GM19372 (cell line): ENCODE results near the gene ICOSLG.
A peak's percentile ranks its signal among the peaks of the same experiment; 100 is the strongest.
"Not testable (repeated sequence)": the region's sequence is repeated elsewhere in the genome, so short reads cannot be mapped to it uniquely, and the experiment has no call there.

Source experiments
- ATAC-seq: cut with Tn5 transposase; IDR thresholded peaks from one replicate; pipeline ENCODE4 v1.9.1; 2021; ENCODE audit warnings: mild to moderate bottlenecking, low read depth, moderate library complexity; ENCODE audit not compliant: unreplicated experiment

Gene ICOSLG

GRCh38 chr21:44190349-44191271 lies 50.1 kb downstream of the ICOSLG start:
- ATAC-seq, result not testable (repeated sequence)

- ATAC-seq, result not testable (repeated sequence)
Observed at GRCh38 chr21:44184862-44185261, 55.9 kb downstream of the ICOSLG start.

GRCh38 chr21:44182202-44182601 lies 58.5 kb downstream of the ICOSLG start:
- not testable (repeated sequence) for ATAC-seq

GRCh38 chr21:44181506-44181905 lies 59.2 kb downstream of the ICOSLG start:
- ATAC-seq, result not testable (repeated sequence)

GRCh38 chr21:44176127-44176526 lies 64.6 kb downstream of the ICOSLG start:
- ATAC-seq, result not testable (repeated sequence)

- ATAC-seq, result peak; percentile 61
Observed at GRCh38 chr21:44175189-44175588, 65.6 kb downstream of the ICOSLG start.
